ENCODE data around the gene AP5Z1. TPM values are rescaled to one million over a fixed set of nuclear protein-coding genes. Genes with fewer than 3 reads are reported as not detected.

AP5Z1 gene
- total and polyA plus RNA-seq, 2 of the 4 experiments (the other 2 are of a cell fraction): 9.7 to 38.7 TPM

- H3K9ac ChIP-seq (ENCODE audit: low read depth, low read length): peak overlapping the region; percentile 66
- H2BK120ac ChIP-seq (ENCODE audit: low read depth, low read length): peak overlapping the region; percentile 13
- peak overlapping the region; percentile 83 for H3K4me3 ChIP-seq (ENCODE audit: insufficient read depth, low read depth, low read length)
- dilution Hi-C loops (cut with HindIII; ENCODE audit: low sequenced_read_pairs, unreplicated experiment) (no loop called here), in situ Hi-C loops (cut with MboI; ENCODE audit: low sequenced_read_pairs) (loop anchor here (25.0 kb wide), 1 partner anchor 1912 kb away; no protein-coding TSS in a partner anchor), intact Hi-C loops (cut with micrococcal nuclease) (loop anchor here (1.0 to 10.0 kb wide), 3 partner anchors 29 to 160 kb away; no protein-coding TSS in a partner anchor)
- H4K5ac ChIP-seq (ENCODE audit: low read depth, low read length): peak overlapping the region; percentile 69
- peak overlapping the region; percentile 95 to 97 for H4K8ac ChIP-seq (ENCODE audit: low read depth in 2 of 2, low read length in 2 of 2)
- H2AK9ac ChIP-seq (replicated peaks; ENCODE audit: low read depth, low read length, poor library complexity): peak overlapping the region; percentile 94
- peak overlapping the region; percentile 88 for H3K14ac ChIP-seq (replicated peaks; ENCODE audit: low read depth, low read length)
- DNase-seq (peak; percentile 75), ATAC-seq (ENCODE audit: low read depth) (peak; percentile 56)
- peak overlapping the region; percentile 69 for H3K27ac ChIP-seq (ENCODE audit: insufficient read depth, low read length)
- H4K20me1 ChIP-seq (ENCODE audit: insufficient read depth, low read length): peaks cover 20% of the 10 kb centered on the region
- no peaks in the 10 kb centered on the region for H3K9me3 ChIP-seq (ENCODE audit: control insufficient read depth, insufficient read depth, low read length)
- H3K27me3 ChIP-seq (ENCODE audit: control insufficient read depth, insufficient read depth, low read length): no peaks in the 10 kb centered on the region
- peak overlapping the region; percentile 63 for H2BK5ac ChIP-seq (ENCODE audit: low read depth, low read length, poor library complexity, severe bottlenecking)
- peak overlapping the region; percentile 74 for H2AK5ac ChIP-seq (ENCODE audit: low read depth, low read length)
- POLR2A ChIA-PET (ENCODE audit: unreplicated experiment): interaction anchor here (1.0 to 1.2 kb wide), 4 partner anchors 10 to 161 kb away, joined by 3 to 17 read pairs (median 4); no protein-coding TSS in a partner anchor
- H3K9me1 ChIP-seq (ENCODE audit: insufficient read depth, low read length): peaks cover 10% of the 10 kb centered on the region; the same call in 1 of the 2 replicates
- WGBS, 2 experiments (ENCODE audit: extremely low coverage in 2 of 2, insufficient read length in 1 of 2): 0% methylated on average over 2 of the region's 24 CpGs; no CpG with 5 or more reads in 1 of the 2 experiments
- H3K23ac ChIP-seq (ENCODE audit: low read depth, low read length): peak overlapping the region; percentile 88
- H3K56ac ChIP-seq (ENCODE audit: extremely low read depth, insufficient read depth, low read length): peak overlapping the region; percentile 94
- peaks cover 4% of the 10 kb centered on the region; the same call in 1 of the 2 replicates for H3K4me1 ChIP-seq (ENCODE audit: control insufficient read depth, insufficient read depth, low read length)
- CTCF ChIA-PET: no interaction called here
- H3K18ac ChIP-seq (ENCODE audit: low read depth, low read length): peak overlapping the region; percentile 14; the same call in 1 of the 2 replicates
- H2BK15ac ChIP-seq (ENCODE audit: low read depth, low read length): no peak overlapping the region
- H3K36me3 ChIP-seq (ENCODE audit: control insufficient read depth, insufficient read depth, low read length): peaks cover 5% of the 10 kb centered on the region
- H2BK20ac ChIP-seq (ENCODE audit: low read depth, low read length): 0 out of 2 replicates have a peak overlapping the region, but pooled peaks have one; percentile 12
- peak overlapping the region; percentile 89 for H3K4me2 ChIP-seq (ENCODE audit: low read depth, low read length)
- H4K91ac ChIP-seq (ENCODE audit: insufficient read depth, low read depth, low read length): peak overlapping the region; percentile 82
- H3K4ac ChIP-seq (ENCODE audit: low read depth, low read length): peak overlapping the region; percentile 88
- peak overlapping the region; percentile 97 for H2AFZ ChIP-seq (replicated peaks; ENCODE audit: low read length, poor library complexity)
- H3K79me1 ChIP-seq (ENCODE audit: low read depth in 1 of 2, low read length in 2 of 2): peaks cover 13 to 61% of the 10 kb centered on the region in 2 experiments
- BruUV-seq (replicated peaks): no TSS peak
- TF ChIP-seq MAFK (IDR thresholded peaks at IDR 0.05; ENCODE audit: low read depth, low read length) (no peak), MXI1 (IDR thresholded peaks at IDR 0.05; ENCODE audit: borderline replicate concordance, low read depth, low read length) (no peak), ELK1 (IDR thresholded peaks at IDR 0.05; ENCODE audit: borderline replicate concordance, low read depth, low read length) (no peak), RAD21 (IDR thresholded peaks at IDR 0.05; ENCODE audit: low read length) (no peak), POLR2A (IDR thresholded peaks at IDR 0.05; ENCODE audit: low read depth, low read length) (no peak; the same call in 1 of the 2 replicates), CEBPB (IDR thresholded peaks at IDR 0.05; ENCODE audit: low read depth, low read length) (no peak), CHD1 (IDR thresholded peaks at IDR 0.05; ENCODE audit: low read depth, low read length) (no peak), BHLHE40 (IDR thresholded peaks at IDR 0.05; ENCODE audit: low read depth, low read length) (no peak), NFE2L2 (IDR thresholded peaks at IDR 0.05; ENCODE audit: low read depth, low read length) (no peak), RCOR1 (IDR thresholded peaks at IDR 0.05; ENCODE audit: insufficient replicate concordance, low read length) (no peak), RFX5 (IDR thresholded peaks at IDR 0.05; ENCODE audit: low read depth, low read length) (no peak), SMC3 (IDR thresholded peaks at IDR 0.05; ENCODE audit: low read depth, low read length) (no peak), FOS (IDR thresholded peaks at IDR 0.05; ENCODE audit: low read depth, low read length) (no peak)
- TF ChIP-seq, protein P1, sequence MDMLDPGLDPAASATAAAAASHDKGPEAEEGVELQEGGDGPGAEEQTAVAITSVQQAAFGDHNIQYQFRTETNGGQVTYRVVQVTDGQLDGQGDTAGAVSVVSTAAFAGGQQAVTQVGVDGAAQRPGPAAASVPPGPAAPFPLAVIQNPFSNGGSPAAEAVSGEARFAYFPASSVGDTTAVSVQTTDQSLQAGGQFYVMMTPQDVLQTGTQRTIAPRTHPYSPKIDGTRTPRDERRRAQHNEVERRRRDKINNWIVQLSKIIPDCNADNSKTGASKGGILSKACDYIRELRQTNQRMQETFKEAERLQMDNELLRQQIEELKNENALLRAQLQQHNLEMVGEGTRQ (IDR thresholded peaks at IDR 0.05; ENCODE audit: low read depth, low read length): no peak
- TF ChIP-seq, protein P2, sequence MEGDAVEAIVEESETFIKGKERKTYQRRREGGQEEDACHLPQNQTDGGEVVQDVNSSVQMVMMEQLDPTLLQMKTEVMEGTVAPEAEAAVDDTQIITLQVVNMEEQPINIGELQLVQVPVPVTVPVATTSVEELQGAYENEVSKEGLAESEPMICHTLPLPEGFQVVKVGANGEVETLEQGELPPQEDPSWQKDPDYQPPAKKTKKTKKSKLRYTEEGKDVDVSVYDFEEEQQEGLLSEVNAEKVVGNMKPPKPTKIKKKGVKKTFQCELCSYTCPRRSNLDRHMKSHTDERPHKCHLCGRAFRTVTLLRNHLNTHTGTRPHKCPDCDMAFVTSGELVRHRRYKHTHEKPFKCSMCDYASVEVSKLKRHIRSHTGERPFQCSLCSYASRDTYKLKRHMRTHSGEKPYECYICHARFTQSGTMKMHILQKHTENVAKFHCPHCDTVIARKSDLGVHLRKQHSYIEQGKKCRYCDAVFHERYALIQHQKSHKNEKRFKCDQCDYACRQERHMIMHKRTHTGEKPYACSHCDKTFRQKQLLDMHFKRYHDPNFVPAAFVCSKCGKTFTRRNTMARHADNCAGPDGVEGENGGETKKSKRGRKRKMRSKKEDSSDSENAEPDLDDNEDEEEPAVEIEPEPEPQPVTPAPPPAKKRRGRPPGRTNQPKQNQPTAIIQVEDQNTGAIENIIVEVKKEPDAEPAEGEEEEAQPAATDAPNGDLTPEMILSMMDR (conservative IDR thresholded peaks at IDR 0.05; ENCODE audit: low read depth, low read length): no peak
Observed at GRCh38 chr7:4774658-4775249, 669 bp upstream of the AP5Z1 start.
